Midbrain (tissue), 1 donor: ENCODE measurements around the gene CWC15.
"Not testable (repeated sequence)": the region's sequence is repeated elsewhere in the genome, so short reads cannot be mapped to it uniquely, and the experiment has no call there.

Experiments
- DNase-seq: peaks from one replicate; lab custom pipeline; 2025; lab: John Stamatoyannopoulos, UW

Gene CWC15

DNA sequence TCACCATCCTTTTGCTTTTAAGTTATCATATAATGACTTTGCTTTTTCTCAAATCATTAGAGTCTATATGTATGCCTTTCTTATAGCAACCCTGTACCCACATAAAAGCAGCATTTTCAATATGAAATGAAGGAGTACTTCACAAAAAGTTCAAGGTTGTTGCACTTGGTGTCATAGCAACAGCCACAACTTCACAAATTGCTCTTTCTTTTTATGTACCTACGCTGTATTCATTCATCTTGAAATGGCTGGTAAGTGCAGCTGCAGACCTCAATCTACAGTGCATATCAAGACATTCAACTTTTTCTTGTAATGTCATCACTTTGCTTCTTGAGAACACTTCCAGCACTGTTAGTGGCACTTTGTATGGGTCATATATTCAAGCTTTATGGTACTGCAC, 18.6 kb downstream of the CWC15 start:
- no peak for DNase-seq

- no peak for DNase-seq
Measured at GRCh38 chr11:94948070-94948617, 25.2 kb downstream of the CWC15 start.

DNA sequence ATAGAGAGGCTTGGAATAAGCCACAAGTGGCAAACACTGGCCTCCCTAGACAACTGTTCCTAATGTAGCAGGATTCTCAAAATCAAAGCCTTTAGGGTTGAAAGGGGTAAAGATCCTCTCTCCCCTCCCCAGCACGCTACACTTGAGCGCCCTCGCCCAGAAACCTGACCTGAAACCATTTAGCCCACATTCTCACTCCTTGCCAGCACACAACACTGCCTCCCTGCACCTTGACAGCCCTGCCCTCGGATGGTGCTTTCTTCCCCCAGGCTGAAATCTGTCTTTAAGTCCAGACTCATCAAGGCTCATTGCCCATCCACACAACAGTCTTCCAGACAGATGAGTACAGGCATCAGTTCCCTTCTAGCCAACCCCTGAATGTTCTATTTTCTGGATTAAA, 26.5 kb downstream of the CWC15 start:
- DNase-seq: no peak

DNA sequence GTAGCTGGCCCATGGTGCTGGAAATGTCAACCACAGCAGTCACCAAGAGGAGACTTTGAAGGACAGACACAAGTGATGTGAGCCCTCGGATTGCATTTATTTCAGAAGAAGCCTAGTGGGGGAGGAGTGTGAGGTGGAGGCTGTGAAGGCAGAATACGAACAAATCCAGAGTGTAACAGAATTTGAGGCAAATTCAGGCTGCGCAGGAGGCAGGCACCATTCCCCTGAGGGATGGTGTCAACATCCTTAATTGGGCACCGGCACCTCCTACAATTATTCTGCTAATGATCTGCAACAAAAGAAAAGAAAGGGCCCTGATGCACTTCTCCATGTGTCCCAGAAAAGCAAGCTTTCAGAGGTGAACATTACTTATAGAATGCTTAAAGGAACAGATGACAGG, 32.2 kb downstream of the CWC15 start:
- DNase-seq: no peak

GRCh38 chr11:94939346-94939745, 34.0 kb downstream of the CWC15 start:
- DNase-seq: no peak

DNA sequence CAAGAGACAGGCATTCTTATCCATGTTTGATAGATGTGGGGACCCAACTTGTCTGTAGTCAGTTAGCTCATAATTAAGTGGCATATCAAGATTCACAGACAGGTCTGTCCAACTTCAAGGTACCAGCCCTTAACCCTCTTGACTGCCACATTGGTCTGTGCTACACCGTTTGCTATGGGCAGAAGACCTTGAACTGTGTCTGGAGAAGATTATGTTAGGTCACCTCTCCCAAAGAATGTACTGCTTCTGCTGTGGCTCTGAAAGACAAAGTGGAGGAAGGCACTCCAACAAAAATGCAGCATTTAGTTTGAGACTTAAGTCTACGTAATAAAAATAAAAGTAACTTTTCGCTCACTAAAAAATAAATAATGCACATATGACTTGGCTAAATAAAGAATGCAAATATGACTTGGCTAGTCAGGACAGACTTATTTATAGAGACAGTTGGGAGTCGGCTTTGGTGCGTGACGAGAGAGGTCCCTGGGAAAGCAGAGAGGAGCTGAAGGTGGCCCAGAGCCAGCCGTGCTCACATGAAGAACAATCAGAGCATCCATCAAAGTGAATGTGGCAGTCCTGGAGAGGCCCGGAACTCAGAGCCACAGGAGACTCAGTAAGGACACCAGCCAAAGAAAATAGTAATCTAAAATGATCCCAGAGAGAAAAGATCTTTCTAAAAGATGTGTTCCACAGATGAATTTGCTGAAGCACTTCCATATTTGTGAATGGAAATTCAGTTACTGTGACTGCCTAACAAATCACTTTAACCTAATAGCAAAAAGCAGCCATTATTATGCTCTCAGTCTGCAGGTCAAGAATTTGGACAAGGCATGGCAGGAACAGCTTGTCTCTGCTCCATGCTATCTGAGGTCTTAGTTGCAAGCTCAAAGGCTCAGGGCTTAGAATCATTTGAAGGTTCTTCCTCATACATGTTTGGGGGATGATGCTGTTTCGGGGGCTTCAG, 35.0 kb downstream of the CWC15 start:
- no peak for DNase-seq

GRCh38 chr11:94934846-94935245, 38.5 kb downstream of the CWC15 start:
- no peak for DNase-seq

DNA sequence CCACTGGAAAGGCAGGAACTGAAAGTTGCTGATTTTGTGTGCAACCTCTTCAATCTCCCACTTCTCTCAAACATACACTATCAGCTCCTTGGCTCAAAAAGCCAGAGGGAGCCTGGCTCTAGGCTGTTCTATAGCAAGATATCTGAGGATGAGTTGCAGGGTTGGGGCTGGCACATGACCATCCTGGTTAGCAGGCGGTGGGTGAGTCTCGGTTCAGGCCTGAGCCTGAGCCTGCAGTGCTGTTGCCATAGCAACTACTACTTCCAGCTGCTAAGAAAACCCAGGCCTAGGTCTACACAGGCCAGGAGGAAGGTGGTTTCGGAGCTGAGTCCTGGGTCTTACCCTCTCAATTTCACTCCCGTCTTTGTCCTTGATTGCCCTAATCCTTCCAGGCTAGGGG, 39.0 kb downstream of the CWC15 start:
- DNase-seq: peak; percentile 9

DNA sequence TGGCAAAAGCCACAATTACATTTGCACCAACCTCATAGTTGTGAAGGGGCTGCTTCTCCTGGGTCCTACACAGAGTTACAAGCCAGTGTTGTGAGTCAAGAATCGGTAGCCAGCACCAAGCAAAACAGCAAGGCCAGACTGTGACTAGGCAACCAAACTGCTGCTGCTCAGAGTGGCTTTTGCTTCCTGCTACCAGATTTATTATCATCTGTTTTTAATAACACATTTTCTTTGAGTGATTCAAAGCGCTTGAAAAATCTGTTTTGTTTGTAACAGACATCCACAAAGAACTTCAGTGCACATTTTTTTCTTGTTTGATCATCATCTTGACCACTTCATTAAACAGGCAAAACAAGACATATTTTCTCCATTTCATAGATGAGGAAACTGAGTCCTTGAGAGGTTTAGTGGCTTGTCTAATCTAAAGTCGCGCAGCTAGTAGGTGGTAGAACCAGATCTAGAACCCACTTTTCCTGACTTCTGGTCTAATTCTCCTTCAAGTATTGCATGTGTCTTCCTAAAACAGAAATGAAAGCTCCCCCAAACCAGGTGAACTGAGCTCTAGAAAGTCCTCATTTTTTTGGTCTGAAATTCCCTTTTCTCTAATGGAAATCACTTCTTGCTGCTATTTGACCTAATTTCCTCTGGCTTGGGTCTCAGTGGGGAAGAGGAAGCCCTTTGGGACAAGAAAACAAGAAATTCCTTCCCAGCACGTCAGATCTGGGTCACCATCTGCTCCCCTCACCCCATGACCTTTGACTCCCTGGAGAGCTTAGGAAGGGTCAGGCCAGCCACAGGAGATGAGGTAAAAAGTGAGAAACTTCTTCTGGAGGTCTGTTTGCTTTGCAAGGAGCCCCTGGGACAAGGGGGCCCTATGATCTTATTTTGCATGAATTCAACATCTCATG, 39.9 kb downstream of the CWC15 start:
- DNase-seq: no peak

- DNase-seq: no peak
Measured at GRCh38 chr11:94932503-94932902, 40.9 kb downstream of the CWC15 start.

DNA sequence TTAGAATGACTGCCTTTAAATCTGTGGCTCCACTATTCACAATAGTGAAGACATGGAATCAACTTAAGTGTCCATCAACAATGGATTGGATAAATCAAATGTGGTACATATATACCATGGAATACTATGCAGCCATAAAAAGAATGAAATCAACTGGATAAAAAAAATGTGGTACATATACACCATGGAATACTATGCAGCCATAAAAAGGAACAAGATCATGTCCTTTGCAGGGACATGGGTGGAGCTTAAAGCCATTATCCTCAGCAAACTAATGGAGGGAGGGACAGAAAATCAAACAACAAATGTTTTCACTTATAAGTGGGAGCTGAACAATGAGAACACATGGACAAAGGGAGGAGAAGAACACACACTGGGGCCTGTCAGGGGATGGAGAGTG, 41.3 kb downstream of the CWC15 start:
- DNase-seq: not testable (repeated sequence)

- DNase-seq: no peak
Measured at GRCh38 chr11:94928117-94928990, 45.0 kb downstream of the CWC15 start.

DNA sequence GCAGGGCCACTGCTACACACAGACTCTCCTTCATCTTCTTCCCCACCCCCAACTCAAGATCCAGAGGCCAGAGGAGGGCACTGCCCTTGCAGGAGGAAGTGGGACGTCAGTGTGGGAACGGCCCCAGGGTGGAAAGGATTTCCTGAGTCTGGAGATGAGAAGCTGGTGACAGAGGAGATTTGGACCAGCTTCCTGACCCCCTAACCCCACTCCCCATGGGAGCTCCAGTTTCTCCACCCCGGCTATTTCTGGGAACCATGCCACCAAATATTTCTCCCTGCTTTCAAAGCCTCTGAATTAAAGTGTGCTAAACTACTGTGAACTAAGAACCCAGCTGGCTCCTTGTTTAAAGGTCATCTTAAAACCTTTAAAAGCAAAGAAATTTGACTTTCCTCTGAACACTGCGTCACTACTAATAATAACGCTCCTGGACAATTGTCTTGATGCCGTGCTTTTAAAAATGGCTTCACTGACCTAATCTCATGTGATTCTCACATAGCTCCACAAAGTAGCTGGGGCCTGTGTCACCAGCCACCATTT, 46.6 kb downstream of the CWC15 start:
- DNase-seq: peak; percentile 49

- no peak for DNase-seq
Measured at GRCh38 chr11:94926271-94926625, 47.1 kb downstream of the CWC15 start.

DNA sequence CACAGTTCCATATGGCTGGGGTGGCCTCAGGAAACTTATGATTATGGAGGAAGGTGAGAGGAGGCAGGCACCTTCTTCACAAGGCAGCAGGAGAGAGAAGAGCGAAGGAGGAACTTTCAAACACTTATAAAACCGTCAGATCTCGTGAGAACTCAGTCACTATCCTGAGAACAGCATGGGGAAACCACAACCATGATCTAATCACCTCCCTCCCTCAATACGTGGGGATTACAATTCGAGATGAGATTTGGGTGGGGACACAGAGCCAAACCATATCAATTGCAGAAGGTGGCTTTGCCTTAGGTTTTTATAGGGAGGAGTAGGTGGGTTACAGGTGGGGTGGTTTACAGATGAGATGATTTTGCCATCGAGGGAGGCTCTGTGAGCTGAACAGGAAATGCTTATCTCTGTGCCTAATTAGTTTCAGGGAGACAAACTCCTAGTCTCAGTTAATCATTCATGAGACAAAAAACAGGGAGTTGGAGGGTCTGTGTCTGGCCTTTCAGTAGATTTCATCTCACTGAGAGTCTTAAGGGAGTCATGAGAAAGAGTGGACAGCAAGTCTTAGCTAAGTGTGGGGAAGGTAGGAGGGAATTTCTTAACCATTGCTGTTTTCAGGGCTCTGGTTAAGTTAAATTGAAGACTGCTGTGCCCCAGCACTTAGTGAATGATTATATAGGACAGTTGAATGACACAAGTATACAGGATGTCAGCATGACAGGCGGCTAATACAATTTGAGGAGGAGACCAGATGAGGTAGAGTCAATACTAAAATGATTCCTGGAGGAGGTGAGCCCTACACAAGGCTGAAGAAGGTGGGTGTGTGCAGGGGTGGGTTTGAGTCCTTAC, 47.7 kb downstream of the CWC15 start:
- no peak for DNase-seq

DNA sequence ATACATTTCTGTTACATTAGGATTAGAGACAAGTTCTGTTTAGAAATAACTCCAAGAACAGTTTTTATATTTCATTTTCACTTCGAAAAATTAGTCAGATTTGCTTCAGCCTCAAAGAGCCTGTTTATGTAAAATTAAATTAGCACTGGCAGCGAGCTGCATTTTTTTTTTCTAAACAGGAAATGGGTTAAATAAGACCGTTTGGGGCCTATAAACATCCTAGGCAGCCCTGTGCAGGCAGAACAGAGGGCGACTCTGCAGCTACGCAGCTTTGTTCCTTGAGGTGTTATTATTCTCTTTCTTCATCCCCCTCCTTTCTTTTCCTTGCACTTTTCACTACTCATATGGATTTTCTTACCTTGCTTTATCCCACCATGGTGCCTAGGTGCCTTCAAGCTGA, 48.7 kb downstream of the CWC15 start:
- DNase-seq: no peak

- no peak for DNase-seq
Measured at GRCh38 chr11:94924171-94924572, 49.2 kb downstream of the CWC15 start.

- no peak for DNase-seq
Measured at GRCh38 chr11:94923004-94923334, 50.4 kb downstream of the CWC15 start.

- DNase-seq: peak; percentile 49
Measured at GRCh38 chr11:94922321-94923003, 50.9 kb downstream of the CWC15 start.

DNA sequence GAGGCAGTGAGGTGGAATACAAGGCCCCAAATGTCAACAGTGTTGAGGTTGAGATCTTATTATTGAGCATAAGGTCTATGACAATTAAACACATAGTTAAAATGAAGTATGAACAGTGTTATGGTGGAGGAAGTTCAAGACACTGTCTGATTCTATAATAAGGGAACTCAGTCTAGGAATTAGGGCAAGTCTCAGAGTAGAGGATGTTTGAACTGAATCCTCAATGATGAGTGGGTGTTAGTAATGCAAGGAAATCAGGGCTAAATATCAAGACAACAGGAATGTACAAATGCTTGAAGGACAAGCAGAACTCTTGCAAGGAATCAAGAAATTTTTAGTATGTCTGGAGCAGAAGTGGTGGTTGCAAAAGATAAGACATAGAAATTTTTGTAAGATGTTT, 53.0 kb downstream of the CWC15 start:
- DNase-seq: no peak
